Spinal cord (tissue), 10 donors: Measurements from ENCODE around the gene EPHA6. TPM values are rescaled to one million over a fixed set of nuclear protein-coding genes. Genes with fewer than 3 reads are reported as not detected.
A peak's percentile ranks its signal among the peaks of the same experiment; 100 is the strongest.

Experiments used
- DNase-seq, 6 donors: peaks; one replicate each; pipeline versions ENCODE4 v3.0.0 to v3.0.0-alpha.2; 2013 to 2015; ENCODE audit warnings: low spot score in 6 of 6, low read depth in 4 of 6
- H3K27ac ChIP-seq: one replicate; pipeline ENCODE4 v1.5.1; 2013; ENCODE audit warnings: low read depth, low read length, control low read depth
- H3K27me3 ChIP-seq: one replicate; pipeline ENCODE4 v1.6.1; 2013; ENCODE audit warnings: low read length; ENCODE audit not compliant: control insufficient read depth, insufficient read depth
- H3K36me3 ChIP-seq: one replicate; pipeline ENCODE4 v1.6.1; 2013; ENCODE audit warnings: low read length; ENCODE audit not compliant: control insufficient read depth, insufficient read depth
- H3K4me1 ChIP-seq: one replicate; pipeline ENCODE4 v1.6.1; 2013; ENCODE audit warnings: low read length; ENCODE audit not compliant: control insufficient read depth, insufficient read depth
- H3K4me3 ChIP-seq: one replicate; pipeline ENCODE4 v1.5.1; 2013; ENCODE audit warnings: low read depth, low read length, control low read depth
- H3K9me3 ChIP-seq: one replicate; pipeline ENCODE4 v1.6.1; 2013; ENCODE audit warnings: low read length; ENCODE audit not compliant: control insufficient read depth, insufficient read depth
- WGBS: methylation state at CpG from one replicate; pipeline ENCODE4 v1.1.5; 2013; ENCODE audit warnings: missing lambda C conversion rate; ENCODE audit not compliant: insufficient coverage; 5-methylcytosine and 5-hydroxymethylcytosine counted together
- polyA plus RNA-seq, 2 donors: library from polyadenylated mRNA; unstranded; fragments of 120-200 nt; gene quantifications; one replicate each; pipeline ENCODE4 v1.2.1, GENCODE V29; 2013; ENCODE audit not compliant: insufficient read length in 2 of 2
- total RNA-seq, 2 donors: library from RNA; depleted of rRNA in 1 of 2; stranded (reverse); fragments of 120-200 nt in 1 of 2; fragments of >200 nt in 1 of 2; gene quantifications; one replicate each; pipeline versions ENCODE4 v1.2.3 to v1.2.4, GENCODE V29; 2013 to 2014
- donor health status: healthy.

The EPHA6 gene
- total and polyA plus RNA-seq, 4 donors, result 5.3 to 78.5 (median 16.0) TPM

- WGBS, result no CpG with 5 or more reads among the region's 1 CpG
- Histone ChIP-seq H3K4me3 (no peak overlapping the region), H3K9me3 (no peaks in the 10 kb centered on the region), H3K4me1 (no peaks in the 10 kb centered on the region), H3K36me3 (no peaks in the 10 kb centered on the region), H3K27me3 (no peaks in the 10 kb centered on the region), H3K27ac (peak overlapping the region; percentile 4)
- peak in 3 of 6 donors; percentile 8 to 78 (median 66) for DNase-seq
Measured at GRCh38 chr3:97647441-97647982, 833.1 kb downstream of the EPHA6 start.

- Histone ChIP-seq H3K9me3 (no peaks in the 10 kb centered on the region), H3K27ac (no peak overlapping the region), H3K36me3 (no peaks in the 10 kb centered on the region), H3K4me3 (no peak overlapping the region), H3K27me3 (no peaks in the 10 kb centered on the region), H3K4me1 (no peaks in the 10 kb centered on the region)
- no peak for DNase-seq
- no CpG with 5 or more reads among the region's 1 CpG for WGBS
Measured at GRCh38 chr3:97655971-97656370, 841.6 kb downstream of the EPHA6 start.

DNA sequence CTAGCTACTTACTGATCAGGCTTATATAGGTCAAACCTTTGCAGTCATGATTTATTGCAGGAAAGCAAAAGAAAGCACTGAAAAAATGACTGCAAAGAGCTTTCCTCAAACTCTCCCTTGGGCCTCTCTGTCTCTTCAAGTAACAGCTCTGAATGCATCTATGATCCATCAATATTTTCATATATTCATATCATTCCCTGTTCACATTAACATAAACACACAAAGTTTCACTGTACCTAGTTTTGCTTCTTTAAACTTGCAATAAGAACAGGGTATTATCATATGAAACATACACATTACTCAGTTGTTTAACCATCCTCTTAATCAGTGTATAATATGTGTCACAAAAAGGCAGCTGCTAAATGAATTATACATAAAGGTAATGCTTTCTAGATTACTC is 842.2 kb downstream of the EPHA6 start:
- no peaks in the 10 kb centered on the region for H3K27me3 ChIP-seq
- no peaks in the 10 kb centered on the region for H3K36me3 ChIP-seq
- no peak overlapping the region for H3K4me3 ChIP-seq
- H3K4me1 ChIP-seq, result no peaks in the 10 kb centered on the region
- H3K9me3 ChIP-seq, result no peaks in the 10 kb centered on the region
- DNase-seq, result no peak
- no peak overlapping the region for H3K27ac ChIP-seq

- no peak overlapping the region for H3K4me3 ChIP-seq
- H3K9me3 ChIP-seq, result no peaks in the 10 kb centered on the region
- DNase-seq, result peak in 4 of 6 donors; percentile 15 to 86 (median 47)
- H3K36me3 ChIP-seq, result no peaks in the 10 kb centered on the region
- H3K4me1 ChIP-seq, result no peaks in the 10 kb centered on the region
- H3K27me3 ChIP-seq, result no peaks in the 10 kb centered on the region
- WGBS, result no CpG with 5 or more reads among the region's 3 CpGs
- H3K27ac ChIP-seq, result no peak overlapping the region
Measured at GRCh38 chr3:97658668-97659285, 844.4 kb downstream of the EPHA6 start.

DNA sequence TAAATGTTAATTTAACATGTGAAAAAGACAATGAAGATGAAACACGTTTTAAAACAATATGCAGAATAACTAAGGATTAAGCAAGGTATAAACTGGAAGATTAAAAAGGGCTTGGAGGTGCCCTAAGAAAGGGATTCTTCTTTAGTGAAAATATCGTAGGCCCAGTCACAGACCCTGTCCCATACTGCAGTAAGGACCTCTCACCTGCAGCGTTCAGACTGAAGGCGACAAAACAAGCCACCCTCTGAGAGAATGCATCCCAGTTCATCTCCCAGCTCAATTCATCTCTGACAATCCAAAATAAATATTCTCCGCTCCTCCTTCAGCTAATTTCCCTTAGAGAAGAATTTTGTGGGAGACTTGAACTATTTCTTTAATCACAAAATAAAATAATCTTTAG is 847.9 kb downstream of the EPHA6 start:
- WGBS, result 60% methylated on average over 1 of the region's 5 CpGs
- no peaks in the 10 kb centered on the region for H3K4me1 ChIP-seq
- no peak overlapping the region for H3K4me3 ChIP-seq
- H3K36me3 ChIP-seq, result no peaks in the 10 kb centered on the region
- DNase-seq, result no peak
- no peak overlapping the region for H3K27ac ChIP-seq
- no peaks in the 10 kb centered on the region for H3K9me3 ChIP-seq
- H3K27me3 ChIP-seq, result no peaks in the 10 kb centered on the region

DNA sequence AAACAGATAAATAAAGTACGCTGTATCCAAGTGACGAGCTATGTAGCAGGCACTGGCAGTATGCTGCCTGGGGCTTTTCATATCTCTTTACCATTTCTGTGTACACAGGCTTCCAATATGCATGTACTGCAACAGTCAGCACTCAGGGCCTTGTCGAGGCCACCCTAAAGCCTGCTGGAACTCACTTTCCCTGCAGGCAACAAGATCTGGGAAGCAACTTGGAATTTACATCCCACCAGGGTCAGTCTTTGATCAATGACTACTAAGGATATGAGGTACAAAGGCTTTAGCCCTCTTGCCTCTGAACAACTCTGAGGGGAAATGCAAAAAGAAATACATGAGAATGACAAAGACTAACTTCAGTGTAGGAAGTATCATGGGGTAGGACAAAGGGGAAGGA is 848.4 kb downstream of the EPHA6 start:
- Histone ChIP-seq H3K9me3 (no peaks in the 10 kb centered on the region), H3K27ac (no peak overlapping the region), H3K4me1 (no peaks in the 10 kb centered on the region), H3K27me3 (no peaks in the 10 kb centered on the region), H3K36me3 (no peaks in the 10 kb centered on the region), H3K4me3 (no peak overlapping the region)
- no peak for DNase-seq
- 67% methylated on average over 1 of the region's 3 CpGs for WGBS

DNA sequence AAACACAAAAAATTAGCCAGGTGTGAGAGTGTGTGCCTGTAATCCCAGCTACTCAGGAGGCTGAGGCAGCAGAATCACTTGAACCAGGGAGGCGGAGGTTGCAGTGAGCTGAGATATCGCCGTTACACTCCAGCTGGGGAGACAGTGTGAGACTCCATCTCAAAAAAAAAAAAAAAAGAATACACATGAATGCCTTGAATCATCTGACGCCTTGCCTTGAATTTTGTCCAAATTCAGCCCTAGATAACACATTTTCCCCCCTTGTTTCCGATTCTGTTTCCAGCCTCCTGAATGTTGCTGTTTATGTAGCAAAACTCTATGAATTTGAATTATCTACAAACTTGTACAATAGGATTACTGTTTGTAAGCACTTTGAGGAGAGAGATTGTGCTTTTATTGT is 851.5 kb downstream of the EPHA6 start:
- no peak for DNase-seq
- Histone ChIP-seq H3K36me3 (no peaks in the 10 kb centered on the region), H3K9me3 (no peaks in the 10 kb centered on the region), H3K27me3 (no peaks in the 10 kb centered on the region), H3K27ac (no peak overlapping the region), H3K4me1 (no peaks in the 10 kb centered on the region), H3K4me3 (no peak overlapping the region)
- 90% methylated on average over 3 of the region's 5 CpGs for WGBS

GRCh38 chr3:97670952-97671351 is 856.6 kb downstream of the EPHA6 start:
- no peaks in the 10 kb centered on the region for H3K27me3 ChIP-seq
- WGBS, result 100% methylated on average over 2 of the region's 4 CpGs
- DNase-seq, result no peak
- H3K36me3 ChIP-seq, result no peaks in the 10 kb centered on the region
- H3K9me3 ChIP-seq, result no peaks in the 10 kb centered on the region
- H3K4me3 ChIP-seq, result no peak overlapping the region
- no peak overlapping the region for H3K27ac ChIP-seq
- H3K4me1 ChIP-seq, result no peaks in the 10 kb centered on the region

GRCh38 chr3:97673357-97673997 is 859.1 kb downstream of the EPHA6 start:
- WGBS, result no CpG with 5 or more reads among the region's 3 CpGs
- Histone ChIP-seq H3K27ac (no peak overlapping the region), H3K9me3 (no peaks in the 10 kb centered on the region), H3K4me3 (no peak overlapping the region), H3K27me3 (no peaks in the 10 kb centered on the region), H3K4me1 (no peaks in the 10 kb centered on the region), H3K36me3 (no peaks in the 10 kb centered on the region)
- no peak for DNase-seq

- no peak overlapping the region for H3K4me3 ChIP-seq
- 65% methylated on average over 2 of the region's 2 CpGs for WGBS
- H3K4me1 ChIP-seq, result no peaks in the 10 kb centered on the region
- no peak overlapping the region for H3K27ac ChIP-seq
- no peaks in the 10 kb centered on the region for H3K27me3 ChIP-seq
- no peaks in the 10 kb centered on the region for H3K9me3 ChIP-seq
- DNase-seq, result peak in 1 of 6 donors; percentile 70
- H3K36me3 ChIP-seq, result no peaks in the 10 kb centered on the region
Measured at GRCh38 chr3:97674461-97674860, 860.1 kb downstream of the EPHA6 start.
